HG02642 (cell line): ENCODE results near the gene PRR23E.

Source experiments
- ATAC-seq: cut with Tn5 transposase; IDR thresholded peaks from one replicate; pipeline ENCODE4 v1.9.1; 2021; ENCODE audit warnings: mild to moderate bottlenecking; ENCODE audit not compliant: unreplicated experiment, poor library complexity

The PRR23E gene

DNA sequence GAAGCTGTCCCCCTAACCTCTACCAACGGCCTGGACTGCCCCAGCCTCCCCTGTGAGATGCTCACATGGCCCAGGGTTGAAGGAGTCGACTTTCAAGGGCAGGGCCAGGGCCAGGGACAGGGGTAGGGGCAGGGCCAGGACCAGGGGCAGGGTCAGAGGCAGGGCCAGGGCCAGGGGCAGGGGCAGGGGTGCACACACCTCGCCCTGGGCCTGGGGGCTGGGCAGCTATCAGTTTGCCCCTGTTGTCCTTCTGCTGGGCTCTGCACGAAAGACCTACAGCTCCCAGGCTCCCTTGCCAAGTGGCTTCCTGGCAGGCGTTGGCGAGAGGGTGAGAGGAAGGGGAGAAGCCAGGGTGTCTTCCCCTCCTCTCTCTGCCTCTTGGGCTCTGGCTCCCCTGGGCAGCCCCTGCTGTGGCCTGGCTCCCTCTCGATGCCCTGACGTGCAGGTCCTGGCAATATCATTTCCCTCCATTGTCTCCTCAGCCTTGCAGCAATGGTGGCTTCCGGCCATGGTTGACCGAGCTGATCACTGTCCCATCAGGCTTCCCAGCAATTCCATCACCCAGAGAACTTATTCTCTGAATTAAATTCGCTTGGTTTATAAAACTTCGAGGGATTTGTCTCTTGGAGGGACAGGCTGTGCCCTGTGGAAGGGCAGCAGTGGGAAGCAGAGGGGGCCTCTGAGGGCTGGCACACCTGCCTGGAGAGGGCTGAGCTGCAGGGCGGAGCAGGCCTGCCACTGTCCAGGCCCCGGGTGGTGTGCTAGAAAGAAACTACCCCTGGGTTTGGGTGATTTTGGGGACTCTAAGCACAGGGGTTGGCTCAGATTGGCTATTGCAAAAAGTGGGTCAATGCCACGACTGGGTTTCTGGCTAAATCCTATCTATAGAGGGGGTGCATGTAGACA, 13.9 kb downstream of the PRR23E start:
- ATAC-seq, result no peak

DNA sequence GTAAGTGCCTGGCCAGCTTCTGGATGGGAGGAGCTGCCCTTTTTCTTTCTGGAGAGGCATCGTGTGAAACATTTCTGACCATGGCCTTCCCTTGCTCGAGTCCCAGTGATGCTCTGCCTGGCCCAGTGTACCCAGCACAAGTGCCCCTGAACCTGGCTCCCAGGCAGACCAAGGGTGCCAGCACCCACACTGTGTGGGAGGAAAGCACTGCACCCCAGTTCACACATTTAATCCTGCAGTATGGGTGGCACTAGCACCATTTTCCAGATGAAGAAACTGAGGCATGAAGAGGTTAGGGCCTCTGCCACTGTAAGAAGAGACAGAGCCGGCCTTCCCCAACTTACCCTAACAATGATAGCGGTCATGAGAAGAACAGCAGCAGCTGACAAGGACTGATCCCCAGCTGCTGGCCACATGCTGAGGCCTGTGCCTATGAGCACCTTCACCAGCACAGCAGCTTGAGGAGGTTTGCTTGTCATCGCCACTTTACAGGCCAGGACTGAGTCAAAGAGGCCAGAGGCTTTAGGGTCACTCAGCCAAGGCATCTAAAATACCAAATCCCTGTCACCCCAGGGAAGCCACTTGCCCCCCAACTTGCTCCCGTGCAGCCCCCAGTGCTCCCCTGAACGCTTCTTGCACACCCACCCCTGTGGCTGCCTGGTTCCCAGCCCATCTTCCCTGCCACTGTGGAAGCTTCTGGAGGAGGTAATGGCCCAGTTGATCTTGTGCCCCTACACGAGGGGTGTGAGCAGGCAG, 15.0 kb downstream of the PRR23E start:
- ATAC-seq, result no peak

DNA sequence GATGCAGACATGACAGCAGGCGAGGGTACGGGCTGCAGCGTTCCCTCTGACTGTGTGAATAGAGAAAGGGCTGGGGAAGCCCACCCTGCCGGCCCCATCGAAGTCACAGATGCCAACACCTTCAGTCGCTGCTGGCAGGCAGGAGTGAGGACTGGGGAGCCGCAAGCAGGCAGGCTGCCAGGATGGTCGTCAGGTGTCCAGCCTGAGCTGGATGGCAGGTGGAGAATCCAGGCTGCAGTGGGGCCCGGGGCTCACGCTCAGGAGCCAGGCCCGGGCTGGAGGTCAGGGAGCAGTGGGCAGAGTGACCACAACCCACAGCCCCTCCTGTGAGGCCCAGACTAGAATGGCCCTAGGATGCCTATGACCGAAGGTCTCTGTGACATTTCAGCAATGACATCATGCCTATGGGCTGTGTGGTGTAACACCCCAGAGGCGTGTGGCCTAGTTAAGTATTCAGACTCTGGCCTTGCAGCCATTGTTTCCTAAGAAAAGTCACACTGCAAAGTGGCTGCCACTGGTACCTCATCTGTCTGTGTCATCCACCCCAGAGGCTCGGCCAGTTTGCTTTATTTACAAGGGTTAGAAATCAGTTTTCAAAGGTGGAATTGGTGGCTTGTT, 15.7 kb downstream of the PRR23E start:
- no peak for ATAC-seq

DNA sequence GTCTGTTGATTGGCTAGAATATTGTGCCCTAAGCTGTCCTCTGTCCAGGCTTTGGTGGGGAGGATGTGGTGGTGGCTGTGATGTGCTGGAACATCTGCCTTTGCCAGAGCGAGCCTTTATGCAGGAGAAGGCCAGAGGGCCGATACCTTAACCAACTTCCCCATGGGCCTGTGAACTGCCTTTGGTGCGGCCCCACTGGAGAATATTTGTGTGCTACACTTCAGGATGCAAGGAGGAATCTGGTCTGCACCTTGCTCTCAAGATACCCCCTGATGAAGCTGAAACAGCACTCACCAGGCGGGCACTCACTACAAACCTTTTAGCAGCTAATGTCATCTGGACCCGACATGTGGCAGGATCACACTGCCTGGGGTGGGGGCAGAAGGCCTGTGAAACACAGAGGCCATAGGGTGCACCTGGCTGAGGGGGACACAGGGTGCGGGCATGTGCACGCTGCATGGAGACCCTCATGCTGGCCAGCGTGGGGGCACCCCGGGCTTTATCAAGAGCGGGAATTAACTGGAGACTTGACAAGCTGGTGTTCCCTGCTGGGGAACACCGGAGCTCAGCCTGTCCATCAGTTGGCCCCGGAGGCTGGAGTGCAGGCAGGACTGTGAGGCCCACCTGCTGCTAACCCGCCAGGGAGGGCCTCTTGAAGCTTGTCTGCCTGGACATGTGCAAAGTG, 16.4 kb downstream of the PRR23E start:
- ATAC-seq, result no peak

DNA sequence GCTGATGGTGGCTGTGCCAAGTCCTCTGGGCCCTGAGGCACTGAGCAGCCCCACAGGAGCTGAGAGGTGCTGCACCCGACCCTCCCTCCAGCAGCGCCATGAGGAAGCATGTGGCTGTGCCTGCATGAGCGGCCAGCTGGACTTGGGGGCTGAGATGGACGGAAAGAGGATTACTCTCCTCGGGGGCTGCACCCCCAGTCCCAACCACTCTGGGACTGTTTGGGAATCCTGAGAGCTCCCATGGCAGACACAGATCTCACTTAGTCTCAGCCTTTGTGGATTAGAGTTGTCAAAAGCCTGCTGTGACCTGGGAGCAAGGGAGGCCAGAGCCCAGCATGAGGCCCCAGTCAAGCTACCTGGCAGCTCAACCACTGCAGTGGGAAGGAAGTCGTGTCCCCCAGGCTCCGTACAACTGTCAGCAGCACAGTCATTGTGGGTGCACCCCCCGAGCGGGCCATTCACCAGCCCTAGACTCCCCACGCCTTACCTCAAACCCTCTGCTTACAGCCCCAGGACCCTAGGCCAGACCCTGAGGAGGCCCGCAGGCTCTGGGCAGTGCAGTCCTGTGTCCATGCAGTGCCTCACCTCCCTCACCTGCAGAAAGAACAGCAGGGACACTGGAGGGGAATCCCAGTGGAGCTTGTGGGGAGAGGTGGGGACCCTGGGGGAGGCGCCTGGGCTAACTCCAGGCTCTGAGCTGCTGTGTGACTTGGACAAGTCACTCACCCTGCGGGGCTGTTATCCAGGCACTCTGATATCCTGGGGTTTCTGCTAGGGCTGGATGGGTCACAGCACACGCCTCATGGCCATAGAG, 17.1 kb downstream of the PRR23E start:
- no peak for ATAC-seq

DNA sequence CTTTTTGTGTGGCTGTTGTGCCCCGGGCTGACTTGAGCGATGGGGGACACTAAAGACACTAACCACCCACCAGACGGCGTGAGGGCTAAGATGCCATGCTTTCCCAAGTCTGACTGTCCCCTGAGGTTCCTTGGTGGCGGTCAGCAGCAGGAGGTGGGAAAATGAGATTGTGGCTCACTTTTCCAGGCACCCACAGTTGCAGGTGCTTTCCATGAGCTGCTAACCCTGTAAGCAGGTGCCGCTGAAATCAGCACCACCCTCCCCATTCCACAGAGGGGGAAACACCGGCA, 17.7 kb downstream of the PRR23E start:
- no peak for ATAC-seq

DNA sequence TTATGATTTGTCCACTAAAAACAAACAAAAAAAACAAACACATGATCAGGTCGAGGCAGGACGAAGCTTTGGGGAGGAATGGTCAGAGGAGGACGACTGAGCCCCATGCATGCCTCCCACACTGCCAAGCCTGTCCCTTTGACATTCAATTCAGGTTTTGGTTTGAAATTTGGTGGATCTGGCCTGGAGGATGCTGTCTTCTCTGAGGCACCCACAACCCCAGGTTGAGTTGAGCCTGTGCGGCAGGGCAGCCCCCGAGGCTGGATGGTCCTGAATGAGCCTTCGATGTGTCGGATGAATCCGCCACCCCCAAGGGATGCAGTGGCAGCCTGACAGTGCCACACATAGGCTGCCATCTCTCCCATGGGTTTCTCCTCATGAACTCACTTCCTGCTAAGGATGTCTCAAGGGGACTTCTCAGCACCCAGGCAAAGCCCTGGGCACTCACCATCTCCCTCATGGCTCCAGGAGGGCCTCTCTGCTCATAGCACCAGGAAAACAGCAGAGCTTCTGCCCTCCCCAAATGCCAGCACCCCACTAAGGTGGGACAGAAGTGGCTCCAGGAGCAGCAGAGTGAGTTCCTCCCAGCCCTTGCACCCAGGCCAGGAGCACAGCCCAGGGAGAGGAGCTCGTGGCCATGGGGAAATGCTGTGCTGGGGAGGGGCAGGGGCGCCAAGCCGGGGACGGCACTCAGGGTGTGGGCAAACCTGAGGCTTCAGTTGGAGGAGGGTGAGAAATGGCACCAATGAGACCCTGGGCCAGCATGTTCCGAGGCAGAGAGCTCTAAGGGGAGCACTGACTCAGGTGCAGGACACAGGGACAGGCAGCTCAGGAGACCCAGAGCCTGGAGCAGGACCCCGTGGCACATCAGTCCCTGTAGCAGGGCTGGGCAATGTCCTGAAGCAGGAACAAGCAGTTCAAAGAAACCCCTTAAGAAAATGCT, 18.5 kb downstream of the PRR23E start:
- ATAC-seq, result no peak

DNA sequence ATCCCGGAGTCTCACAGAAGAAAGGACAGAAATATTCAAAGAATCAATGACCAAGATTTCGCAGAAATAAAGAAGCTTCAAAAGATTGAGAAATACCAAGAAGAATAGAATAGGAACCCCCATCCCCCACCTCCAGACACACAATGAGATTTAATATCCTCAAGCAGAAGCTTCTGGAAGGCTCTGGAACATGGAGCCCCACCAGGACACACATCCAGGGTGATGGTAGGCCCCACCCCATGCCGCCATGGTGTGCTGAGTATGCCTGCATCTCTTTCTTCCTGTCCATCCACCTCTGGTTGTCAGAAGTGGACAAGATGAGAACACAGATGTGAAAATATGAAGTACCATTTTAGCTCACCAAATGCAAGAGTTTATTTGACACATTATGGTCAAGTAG, 19.3 kb downstream of the PRR23E start:
- no peak for ATAC-seq

DNA sequence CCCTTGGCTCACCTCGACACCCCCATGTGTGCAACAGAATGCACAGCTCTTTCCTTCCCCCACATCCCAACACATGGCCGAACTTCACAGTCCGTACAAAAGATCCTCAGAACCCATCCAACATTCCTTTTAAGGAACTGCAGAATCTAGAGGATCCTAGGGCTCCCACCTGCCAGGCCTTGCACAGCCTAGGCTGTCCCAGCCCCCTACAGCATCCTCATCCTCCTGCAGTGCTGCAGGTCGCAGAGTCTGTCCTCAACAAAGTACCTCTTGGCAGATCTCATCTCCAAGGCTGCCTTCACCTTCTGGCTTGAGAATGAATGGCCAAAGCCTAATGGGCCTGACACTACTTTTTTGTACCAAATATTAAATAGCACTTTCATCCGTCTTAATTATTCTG, 19.8 kb downstream of the PRR23E start:
- ATAC-seq, result no peak

DNA sequence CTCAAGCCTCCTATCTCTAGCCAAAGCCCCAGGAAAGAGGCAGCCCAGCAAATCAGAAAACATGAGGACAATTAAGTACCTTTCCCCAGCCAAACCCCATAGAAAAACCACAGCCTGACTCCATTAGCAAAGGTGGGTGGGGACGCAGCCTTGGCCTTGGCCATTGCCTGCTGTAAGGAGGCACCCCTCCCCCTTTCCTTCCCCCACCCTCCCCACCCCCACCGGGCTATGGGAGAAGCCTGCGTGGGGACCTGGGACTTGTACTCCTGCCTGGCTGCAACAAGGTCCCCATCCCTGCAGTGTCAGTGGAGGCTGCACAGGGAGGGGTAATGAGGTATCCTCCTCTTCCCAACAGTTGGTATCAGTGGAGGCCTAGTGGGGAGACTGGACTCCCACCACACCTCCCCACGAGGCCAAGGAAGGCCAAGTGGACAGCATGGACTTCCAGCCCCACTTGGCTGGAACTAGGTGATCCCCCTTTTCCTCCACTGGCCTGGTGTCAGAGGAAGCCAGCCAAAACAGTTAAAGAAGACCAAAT, 20.5 kb downstream of the PRR23E start:
- no peak for ATAC-seq

DNA sequence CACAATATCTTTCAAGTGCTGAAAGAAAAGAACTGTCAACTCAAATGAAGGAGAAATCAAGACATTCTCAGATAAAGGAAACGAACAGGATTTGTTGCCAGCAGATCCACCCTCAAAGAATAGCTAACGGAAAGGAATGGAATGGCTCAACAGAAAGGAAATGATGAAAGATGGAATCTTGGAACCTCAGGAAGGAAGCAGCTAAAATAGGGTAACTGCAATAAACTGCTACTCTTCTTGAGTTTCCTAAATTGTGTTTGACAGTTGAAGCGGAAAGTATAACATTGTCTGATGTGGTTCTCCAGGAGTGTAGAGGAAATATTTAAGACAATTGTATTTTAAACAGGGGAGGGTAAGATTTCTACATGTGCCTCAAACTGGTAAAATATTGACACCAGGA, 22.0 kb downstream of the PRR23E start:
- no peak for ATAC-seq

DNA sequence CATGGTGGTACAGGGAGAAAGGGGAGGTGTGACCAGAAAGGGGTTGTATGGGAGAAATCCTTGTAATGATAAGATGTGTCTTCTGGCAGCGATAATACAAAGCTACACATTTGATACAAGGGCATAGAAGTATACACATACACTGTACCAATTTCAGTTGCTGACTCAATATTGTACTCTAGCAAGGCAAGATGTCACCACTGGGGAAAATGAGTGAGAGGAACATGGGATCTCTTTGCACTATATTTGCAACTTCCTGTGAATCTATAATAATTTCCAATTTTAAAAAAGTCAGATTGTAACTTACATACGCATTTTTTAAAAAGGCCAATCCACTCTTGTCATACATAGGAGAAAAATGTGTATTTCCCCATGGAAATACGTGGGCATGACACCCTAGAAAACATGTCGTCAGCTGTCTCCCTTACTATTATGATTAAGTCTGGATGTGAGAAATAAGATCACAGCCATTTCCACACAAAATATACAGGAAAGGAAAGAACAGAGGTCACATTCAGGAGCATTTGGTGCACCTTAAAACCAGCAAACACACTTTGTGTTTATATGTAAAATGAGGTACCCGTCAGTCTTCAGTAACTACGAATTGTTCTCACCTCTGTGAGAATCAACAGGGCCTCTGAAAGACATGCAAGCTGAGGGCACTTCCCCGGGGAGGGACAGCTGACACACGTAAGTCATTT, 22.9 kb downstream of the PRR23E start:
- no peak for ATAC-seq

DNA sequence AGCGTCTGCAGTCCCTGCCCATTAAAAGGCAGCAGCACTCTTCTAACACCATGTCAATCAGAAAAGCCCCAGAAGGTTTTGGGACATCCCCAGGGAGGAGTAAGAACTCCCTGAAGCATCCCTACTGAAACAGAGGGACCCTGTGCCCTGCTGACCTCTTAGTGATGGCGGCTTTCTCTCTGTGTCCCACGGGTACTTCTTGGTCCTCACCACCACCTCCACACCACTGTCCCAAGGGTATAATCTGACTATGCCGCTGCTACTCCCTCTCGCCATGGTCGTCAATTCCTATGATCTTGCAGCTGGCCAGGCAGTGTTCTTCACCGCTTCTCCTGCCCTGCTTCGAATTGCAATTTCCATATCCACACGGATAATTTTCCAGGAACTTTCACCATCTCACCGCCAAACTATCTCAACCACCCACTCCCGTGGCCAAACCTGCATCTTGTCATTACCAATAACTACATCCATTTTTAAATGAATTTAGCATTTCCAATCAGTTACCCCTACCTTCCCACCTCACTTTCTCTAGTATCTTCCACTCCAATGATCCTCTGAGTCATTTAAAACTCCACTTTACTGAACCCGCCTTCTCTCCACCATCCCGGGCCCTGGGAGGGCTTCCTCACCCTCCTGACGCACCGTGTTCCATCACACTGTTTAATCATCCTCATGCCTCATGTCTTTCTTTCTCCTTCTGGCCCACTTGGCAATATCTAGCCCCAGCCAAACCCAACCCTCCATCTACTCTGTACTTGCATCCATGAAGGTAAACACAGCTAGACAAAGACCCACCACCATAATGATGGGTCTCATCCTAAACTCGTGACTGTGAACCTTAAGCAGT, 23.7 kb downstream of the PRR23E start:
- ATAC-seq, result no peak

DNA sequence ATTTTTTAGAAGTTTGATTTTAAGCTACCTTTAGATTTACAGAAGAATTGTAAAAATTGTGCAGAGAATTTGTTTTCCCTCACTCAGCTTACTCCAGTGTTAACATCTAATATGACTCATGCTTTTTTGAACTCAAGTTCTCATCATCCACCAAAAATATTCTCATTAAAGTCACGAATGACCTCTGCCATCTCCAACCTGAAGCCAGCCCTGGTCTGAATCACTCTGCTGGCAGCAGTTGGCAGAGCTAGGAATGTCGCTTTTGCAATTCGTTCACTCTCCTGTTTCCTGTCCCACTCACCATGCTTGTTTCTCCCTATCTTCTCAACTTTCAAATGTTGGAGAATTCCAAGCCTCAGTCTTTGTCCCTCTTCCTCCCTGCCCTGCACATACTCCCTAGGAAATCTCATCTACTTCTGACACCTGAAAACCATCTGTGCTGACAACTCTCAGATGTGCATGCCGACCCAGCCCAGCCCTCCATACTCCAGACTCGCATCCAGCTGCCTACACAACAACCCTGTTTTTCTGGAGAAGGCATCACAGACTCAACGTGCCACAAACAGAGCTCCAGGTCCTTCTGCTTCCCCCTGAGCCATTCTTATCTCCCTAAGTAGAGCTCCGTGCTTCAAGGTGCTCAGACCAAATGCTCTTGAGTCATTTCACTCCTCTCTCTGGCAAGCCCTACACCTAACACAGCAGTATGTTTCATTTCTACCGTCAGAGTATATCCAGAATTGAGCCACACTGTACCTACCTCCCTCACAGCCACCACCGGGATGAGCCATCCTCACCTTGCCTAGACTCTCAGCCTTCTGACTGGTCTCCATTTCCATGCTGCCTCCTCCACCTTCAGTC, 24.9 kb downstream of the PRR23E start:
- ATAC-seq, result no peak

DNA sequence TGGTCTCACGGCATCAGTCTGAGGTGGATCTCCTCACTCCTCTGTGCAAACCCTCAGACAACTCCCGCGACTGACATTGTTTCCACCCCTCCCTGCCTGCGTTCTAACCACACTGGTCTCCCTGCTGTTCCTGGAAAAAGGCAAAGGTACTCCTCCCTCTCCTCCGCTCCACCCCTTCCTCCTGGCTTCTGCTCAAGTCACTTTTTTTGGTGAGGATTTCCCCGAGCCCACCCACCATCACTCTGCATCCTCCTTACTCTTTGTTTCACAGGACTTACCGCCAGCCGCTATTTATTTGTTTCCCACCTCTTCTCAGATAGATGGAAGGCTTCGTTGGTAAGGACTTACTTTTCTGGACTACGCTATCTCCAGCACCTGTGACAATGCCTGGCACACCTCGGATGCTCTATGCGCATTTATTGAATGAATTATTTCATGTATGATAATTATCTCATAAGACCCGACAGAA, 25.6 kb downstream of the PRR23E start:
- ATAC-seq, result no peak

DNA sequence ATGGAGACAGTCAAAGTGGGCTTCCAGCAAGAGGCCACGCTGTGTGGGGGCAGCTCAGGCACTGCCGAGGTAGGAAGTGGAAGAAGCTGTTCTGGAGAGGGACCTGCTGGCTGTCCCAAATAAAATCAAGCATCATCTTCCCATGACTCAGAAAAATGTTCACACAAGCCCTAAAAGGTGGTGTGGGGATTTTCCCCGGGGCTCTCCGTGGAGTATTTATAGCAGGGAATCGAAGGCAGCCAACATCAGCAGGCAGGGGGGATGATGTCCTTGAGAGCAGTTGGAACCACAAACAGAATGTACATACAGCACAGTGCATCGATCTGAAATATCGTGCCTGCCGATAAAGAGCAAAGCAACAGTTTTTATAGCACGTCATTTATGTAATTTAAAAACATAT, 27.6 kb downstream of the PRR23E start:
- ATAC-seq, result no peak
